LNCaP clone FGC (cell line): Measurements from ENCODE around the gene METTL23.

Experiments
- DNase-seq: peaks from one replicate; pipeline ENCODE4 v3.0.0-alpha.2; 2011; ENCODE audit warnings: low read depth
- H3K4me3 ChIP-seq: 2 replicates; pipeline ENCODE4 v1.5.1; 2011; ENCODE audit warnings: mild to moderate bottlenecking, low read depth, low read length, control low read depth
- TF ChIP-seq, protein P1 (sequence below): IDR thresholded peaks from 2 replicates; pipeline ENCODE4 v1.5.1; 2012; ENCODE audit warnings: mild to moderate bottlenecking; ENCODE audit not compliant: control insufficient read depth, insufficient read depth; ENCODE audit errors: extremely low read depth

Gene METTL23, protein sequence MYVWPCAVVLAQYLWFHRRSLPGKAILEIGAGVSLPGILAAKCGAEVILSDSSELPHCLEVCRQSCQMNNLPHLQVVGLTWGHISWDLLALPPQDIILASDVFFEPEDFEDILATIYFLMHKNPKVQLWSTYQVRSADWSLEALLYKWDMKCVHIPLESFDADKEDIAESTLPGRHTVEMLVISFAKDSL

DNA sequence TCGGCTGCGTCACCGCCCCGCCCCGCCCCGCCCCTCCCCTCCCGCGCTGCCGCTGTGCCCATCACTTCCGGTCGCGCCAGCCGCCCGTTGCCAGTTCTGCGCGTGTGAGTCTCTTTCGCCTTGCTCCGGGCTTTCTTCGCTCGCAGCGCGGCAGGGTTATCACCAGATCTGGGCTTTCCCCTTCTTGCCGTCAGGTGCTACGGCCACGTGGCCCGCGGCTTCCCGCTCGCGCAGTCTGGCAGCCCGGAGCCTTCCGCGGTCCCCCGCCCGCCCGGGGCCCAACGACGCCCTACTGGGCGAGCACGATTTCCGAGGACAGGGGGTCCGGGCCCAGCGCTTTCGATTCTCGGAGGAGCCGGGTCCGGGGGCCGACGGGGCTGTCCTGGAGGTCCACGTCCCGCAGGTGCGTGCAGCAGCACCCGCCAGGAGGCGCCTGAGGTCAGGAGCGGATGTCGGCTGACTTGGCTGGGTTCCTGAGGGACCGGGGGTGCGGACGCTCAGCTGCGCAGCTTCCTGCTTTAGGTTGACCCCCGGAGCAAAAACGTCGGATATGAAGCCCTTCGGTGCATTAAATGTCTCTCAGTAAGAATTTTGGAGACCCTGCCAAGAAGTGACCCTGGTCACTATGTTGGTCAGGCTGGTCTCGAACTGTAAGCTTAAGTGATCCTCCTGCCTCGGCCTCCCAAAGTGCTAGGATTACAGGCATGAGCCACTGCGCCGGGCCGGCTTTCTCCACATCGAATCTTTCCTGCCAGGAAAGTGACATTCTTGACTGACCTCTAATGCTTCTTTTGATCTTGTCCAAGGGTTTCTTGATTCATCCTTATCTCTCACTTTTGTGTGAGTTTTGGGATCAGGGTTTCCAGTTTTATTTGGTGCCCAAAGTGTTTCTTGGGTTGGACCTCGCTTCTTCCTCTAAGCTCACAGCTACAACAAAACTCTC, at the start of gene METTL23:
Gene METTL23 (plus strand): TSS at position 64 of the 943 bp plus-strand sequence. CDS start 2,872 bp downstream, outside the sequence.
- no peak for DNase-seq
- TF ChIP-seq, protein P1, sequence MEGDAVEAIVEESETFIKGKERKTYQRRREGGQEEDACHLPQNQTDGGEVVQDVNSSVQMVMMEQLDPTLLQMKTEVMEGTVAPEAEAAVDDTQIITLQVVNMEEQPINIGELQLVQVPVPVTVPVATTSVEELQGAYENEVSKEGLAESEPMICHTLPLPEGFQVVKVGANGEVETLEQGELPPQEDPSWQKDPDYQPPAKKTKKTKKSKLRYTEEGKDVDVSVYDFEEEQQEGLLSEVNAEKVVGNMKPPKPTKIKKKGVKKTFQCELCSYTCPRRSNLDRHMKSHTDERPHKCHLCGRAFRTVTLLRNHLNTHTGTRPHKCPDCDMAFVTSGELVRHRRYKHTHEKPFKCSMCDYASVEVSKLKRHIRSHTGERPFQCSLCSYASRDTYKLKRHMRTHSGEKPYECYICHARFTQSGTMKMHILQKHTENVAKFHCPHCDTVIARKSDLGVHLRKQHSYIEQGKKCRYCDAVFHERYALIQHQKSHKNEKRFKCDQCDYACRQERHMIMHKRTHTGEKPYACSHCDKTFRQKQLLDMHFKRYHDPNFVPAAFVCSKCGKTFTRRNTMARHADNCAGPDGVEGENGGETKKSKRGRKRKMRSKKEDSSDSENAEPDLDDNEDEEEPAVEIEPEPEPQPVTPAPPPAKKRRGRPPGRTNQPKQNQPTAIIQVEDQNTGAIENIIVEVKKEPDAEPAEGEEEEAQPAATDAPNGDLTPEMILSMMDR = peak; percentile 65
- peak within 1 kb of the TSS; percentile 93 for H3K4me3 ChIP-seq

DNA sequence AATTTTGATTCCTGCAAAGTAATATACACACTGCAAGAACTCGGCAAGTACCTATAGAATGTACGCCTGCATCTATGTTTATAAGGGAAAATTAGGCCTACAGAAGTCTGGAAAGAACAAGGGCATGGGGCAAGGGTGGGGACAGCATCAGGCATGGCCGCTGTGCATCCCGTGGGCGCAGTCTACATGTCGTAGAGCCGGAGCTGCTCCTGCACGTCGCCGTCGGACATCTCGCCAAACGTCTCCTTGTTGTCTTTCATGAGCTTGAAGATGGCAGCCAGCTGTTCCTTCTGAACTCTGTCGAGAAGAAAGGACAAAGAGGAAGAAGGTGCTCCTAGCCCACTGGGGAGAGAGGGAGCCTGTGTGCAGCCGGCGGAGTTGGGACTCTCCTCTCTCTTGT, 49.2 kb upstream of the METTL23 start:
- TF ChIP-seq, protein P1 = no peak
- no peak overlapping the region for H3K4me3 ChIP-seq
- DNase-seq = no peak

DNA sequence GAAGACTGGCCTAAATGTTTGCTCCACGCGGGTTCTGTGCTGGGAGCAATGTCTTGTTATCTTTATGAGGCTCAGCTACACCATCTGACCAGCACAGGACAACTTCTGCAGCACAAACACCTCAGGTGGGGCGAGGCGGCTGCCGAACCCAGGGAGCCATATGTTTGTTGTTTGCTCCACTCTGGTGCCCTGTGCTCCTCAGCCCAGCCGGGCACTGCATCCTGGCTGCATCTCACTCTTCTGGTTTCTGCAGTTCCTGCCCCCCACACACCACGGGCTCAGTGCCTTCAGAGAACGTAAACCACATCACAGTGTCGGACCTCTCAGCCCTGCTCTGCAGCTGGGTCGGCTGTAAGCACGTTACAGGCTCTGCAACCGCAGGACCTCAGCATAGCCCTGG, 48.3 kb upstream of the METTL23 start:
- DNase-seq = no peak
- H3K4me3 ChIP-seq = no peak overlapping the region

DNA sequence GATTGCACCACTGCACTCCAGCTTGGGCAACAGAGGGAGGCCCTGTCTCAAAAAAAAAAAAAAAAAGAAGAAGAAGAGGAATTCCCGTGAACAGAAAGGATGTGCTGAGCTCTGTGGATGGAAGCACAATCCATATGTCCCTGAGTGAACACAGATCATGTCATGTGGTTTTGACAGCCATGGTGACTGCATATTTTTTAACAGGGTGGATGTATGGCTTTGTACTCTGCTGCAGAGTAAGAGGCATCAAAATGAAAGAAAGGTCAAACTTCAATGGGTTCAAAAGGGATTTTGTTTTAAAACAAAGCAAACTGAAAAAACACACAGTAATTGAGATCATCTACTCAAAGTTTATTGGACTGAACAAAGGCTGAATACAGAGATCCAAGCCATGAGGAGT, 47.4 kb upstream of the METTL23 start:
- no peak for DNase-seq

More for the DNA sequence above, 48.3 kb upstream of the METTL23 start:
- TF ChIP-seq, protein P1 = no peak

DNA sequence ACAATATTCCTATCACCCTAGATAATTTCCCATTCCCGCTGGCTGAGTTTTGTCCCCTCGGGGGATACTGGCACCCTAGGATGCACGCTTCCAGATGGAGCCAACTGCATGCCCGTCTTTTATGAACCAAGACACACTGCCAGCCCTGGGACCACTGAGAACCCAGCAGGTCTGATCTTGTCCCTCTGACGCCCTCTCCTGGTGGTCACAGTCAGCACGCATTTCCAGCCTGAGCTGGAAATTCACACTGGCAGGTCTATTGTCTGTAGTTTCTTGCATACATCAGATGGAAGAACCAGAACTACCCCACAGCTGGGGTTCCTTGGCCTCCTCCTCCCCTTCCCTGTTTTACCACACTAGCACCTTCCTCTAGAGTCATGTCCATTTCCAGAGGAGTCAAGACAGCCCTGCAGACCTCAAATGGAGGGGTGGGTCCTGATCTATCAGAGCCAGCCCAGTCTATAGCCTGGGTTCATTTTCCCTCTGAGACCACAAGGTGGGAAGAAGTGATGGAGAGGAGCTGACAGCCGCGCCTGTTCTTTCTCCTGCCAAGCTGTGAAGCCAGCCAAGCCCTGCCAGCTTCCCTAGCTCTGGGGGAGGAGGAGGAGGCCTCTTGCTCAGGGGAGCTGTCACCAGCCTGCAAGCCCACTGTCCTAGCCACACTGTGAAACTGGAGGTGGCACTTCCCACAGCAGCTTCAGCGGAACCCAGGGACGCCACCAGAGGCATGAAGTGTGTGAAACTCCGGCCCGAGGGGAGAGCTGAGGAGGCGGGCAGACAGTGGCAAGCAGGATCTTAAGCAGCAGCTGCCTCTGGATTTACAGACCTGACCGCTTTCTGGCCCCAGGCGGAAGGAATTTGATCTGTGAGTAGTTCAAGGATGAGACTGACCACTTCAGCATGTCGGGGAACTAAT, 45.2 kb upstream of the METTL23 start:
- no peak for DNase-seq
- TF ChIP-seq, protein P1 = peak; percentile 79

More for the DNA sequence above, 47.4 kb upstream of the METTL23 start:
- H3K4me3 ChIP-seq = no peak overlapping the region
- TF ChIP-seq, protein P1 = no peak

DNA sequence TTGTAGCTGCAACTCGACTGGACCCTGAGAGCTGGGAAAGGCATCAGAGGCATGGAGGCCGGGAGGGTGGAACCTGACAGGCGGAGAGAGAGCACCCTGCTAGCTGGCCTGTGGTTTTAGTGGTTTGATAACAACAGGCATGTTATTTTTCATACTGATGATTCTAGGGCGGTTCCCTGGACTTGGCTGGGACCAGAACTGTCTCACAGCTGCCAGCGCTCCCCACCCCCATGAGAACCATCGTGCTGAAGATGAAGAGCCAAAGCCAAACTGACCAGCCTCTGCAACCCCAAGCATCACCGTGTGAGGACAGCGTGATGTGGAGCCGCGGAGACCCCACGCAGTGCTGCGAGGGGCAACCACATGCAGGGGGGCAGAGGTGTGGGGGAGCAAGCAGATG, 44.3 kb upstream of the METTL23 start:
- no peak overlapping the region for H3K4me3 ChIP-seq
- TF ChIP-seq, protein P1 = no peak
- DNase-seq = no peak

More for the DNA sequence above, 45.2 kb upstream of the METTL23 start:
- no peak overlapping the region for H3K4me3 ChIP-seq
